ENCODE measurements around the gene ZNF580.

The ZNF580 gene

GRCh38 chr19:55605637-55606470, 34.9 kb upstream of the ZNF580 start, which contains the start of gene ZNF865:
Gene ZNF865, plus strand, starts transcription at chr19:55605647. Its CDS starts 7,972 bp downstream, at chr19:55613619.
- peak in 1 of 2 experiments; percentile 47 for DNase-seq (ENCODE audit: low read depth in 2 of 2)

DNA sequence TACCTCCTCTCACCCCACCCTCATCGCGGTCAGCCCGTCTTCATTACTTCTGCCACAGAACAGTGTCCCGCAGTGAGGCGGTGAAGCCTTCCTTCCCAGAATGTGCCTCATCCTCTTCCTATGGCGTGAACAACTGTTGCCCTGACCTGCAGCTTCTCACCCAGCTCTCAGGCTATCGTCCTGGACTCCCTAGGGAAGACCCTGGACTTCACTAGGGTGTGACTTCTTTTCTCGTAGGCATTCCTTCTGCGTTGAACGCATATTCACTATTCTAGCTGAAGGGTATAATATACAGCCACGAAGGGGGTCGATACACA, 34.4 kb upstream of the ZNF580 start:
- no peak for DNase-seq (ENCODE audit: low read depth in 2 of 2)

DNA sequence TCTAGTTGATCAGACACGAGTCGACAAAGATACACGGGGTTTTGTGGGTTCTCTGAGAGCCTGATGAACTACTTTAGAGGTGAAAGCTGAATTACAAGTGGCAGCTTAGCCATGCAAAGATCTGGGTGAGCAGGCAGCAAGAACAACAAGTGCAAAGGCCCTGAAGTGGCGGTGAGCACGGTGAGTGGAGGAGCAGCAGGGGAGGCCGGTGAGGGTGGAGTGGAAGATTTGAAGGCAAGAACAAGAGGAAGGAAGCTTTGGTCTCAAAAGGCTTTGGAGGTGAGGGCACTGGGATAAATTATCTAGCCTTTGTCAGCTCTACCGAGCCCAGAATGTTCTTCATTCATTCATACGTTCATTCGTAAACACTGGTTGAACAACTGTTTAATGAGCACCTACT, 34.0 kb upstream of the ZNF580 start:
- no peak for DNase-seq (ENCODE audit: low read depth in 2 of 2)

DNA sequence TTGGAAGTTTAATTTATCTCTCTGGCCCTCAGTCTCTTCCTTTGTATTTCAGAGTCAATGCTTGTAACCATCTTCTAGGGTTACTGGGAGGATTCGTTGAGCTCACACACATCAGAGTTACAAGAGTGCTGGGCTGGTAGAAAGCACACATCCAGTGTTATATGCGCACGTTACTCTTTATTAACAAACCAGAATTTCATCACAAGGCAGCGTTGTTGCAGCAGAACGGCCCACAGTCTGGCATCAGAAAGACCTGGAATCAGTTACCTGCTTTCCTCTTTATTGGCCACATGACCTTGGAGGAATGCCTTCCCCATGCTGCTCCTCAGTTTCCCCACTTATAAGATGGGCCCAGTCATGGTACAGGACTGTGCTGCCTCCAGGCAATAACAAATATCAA, 31.5 kb upstream of the ZNF580 start:
- no peak for DNase-seq (ENCODE audit: low read depth in 2 of 2)

DNA sequence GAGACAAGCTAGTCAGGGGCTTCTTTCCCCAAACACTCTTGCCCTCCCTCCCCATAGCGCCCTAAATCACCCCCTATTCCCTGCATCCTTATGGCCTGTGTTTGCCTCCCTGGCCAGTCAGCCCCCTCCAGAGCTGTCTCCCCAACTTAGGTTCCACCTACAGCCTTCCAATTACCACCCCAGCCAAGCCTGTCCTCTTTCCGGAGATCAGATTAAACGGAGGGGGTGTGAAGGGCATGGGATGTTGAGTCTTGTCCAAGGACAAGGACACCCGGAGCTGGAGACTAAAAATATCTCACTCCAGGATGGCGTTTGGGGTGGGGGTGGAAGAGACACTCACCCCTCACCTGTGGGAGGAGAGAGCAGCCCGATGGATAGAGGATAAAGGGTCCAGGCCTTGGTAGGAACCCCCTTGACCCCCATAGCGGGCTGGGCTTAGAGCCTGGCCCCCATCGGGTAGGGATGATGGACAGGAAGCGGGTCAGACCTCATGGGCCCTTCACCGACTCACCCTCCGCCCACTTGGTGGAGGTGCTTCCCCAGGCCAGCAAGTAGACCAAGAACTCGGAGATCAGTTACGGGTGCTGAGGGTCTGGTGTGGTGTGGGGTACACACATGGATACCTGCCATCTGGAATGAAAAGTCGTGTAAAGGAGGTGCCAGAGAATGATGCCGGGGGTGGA, 29.4 kb upstream of the ZNF580 start:
- no peak for DNase-seq (ENCODE audit: low read depth in 2 of 2)

- no peak for DNase-seq (ENCODE audit: low read depth in 2 of 2)
These were observed 28.7 kb upstream of the ZNF580 start for GRCh38 chr19:55611983-55612645.

DNA sequence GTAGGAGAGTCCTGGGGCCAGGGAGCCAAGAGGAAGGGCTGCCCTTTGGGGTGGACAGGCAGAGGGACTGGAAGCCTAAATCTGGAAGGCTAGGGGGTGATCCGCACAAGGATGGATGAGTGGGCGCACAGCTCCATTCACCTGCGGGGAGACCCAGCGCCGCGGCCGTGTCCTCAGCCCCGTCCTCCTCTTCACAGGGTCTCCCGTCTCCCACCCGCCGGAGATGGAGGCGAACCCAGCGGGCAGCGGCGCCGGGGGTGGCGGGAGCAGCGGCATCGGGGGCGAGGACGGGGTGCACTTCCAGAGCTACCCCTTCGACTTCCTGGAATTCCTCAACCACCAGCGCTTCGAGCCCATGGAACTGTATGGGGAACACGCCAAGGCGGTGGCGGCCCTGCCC, 27.4 kb upstream of the ZNF580 start:
- DNase-seq (ENCODE audit: low read depth in 2 of 2) = no peak

- DNase-seq (ENCODE audit: low read depth in 2 of 2) = no peak
These were observed 26.7 kb upstream of the ZNF580 start for GRCh38 chr19:55613930-55614710.

- no peak for DNase-seq (ENCODE audit: low read depth in 2 of 2)
These were observed 25.9 kb upstream of the ZNF580 start for GRCh38 chr19:55614711-55615542.

GRCh38 chr19:55615543-55616394, 25.0 kb upstream of the ZNF580 start:
- DNase-seq (ENCODE audit: low read depth in 2 of 2) = no peak

GRCh38 chr19:55616395-55616875, 24.4 kb upstream of the ZNF580 start:
- DNase-seq (ENCODE audit: low read depth in 2 of 2) = no peak

- no peak for DNase-seq (ENCODE audit: low read depth in 2 of 2)
These were observed 23.4 kb upstream of the ZNF580 start for GRCh38 chr19:55617426-55617825.

- DNase-seq (ENCODE audit: low read depth in 2 of 2) = no peak
These were observed 22.4 kb upstream of the ZNF580 start for GRCh38 chr19:55618426-55618825.

- no peak for DNase-seq (ENCODE audit: low read depth in 2 of 2)
These were observed 21.5 kb upstream of the ZNF580 start for GRCh38 chr19:55619286-55619685.

DNA sequence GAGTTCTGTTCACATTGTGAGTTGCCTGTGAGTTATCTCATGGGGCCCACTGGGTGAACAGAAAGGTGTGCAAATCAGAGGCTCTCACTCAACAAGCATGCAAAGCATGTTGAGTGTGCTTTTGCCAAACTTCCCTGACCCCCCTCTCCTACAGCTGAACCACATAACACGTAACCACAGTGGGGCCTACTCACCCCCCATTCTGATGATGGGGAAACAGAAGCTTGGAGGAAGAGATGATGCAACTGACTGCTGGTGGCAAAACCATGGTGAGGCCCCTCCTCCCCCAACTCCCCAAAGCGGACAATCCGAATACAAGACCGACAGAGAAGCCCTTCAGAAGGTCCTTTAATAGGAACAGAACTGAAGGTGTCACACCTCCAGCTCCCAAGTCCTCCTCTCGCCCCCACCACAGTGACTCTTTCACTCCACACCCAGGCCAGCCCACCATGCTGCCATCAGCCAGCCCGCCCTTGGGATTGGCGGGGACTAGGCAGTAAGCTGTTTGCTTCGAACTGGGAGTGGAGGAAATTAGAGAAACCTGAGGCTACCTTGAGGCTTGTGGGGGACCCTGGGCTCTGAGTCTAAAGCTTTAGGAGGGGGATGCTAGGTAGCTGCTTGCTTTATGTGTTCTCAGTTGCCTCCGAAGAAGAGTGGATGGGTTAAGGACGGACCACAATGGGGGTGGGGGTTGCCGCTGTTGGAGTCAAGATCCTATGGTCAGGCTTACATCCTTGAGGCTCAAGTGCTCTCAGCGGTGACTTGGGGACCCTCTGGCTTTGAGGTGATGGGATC, 20.2 kb upstream of the ZNF580 start:
- peak in 1 of 2 experiments; percentile 79 for DNase-seq (ENCODE audit: low read depth in 2 of 2)

GRCh38 chr19:55621205-55621672, 19.6 kb upstream of the ZNF580 start:
- DNase-seq (ENCODE audit: low read depth in 2 of 2) = no peak

- no peak for DNase-seq (ENCODE audit: low read depth in 2 of 2)
These were observed 19.1 kb upstream of the ZNF580 start for GRCh38 chr19:55621673-55622231.

- no peak for DNase-seq (ENCODE audit: low read depth in 2 of 2)
These were observed 18.4 kb upstream of the ZNF580 start for GRCh38 chr19:55622242-55622969.

Measured in fibroblast of skin of left biceps (primary cell).